ENCODE results near the gene JAG2.

DNA sequence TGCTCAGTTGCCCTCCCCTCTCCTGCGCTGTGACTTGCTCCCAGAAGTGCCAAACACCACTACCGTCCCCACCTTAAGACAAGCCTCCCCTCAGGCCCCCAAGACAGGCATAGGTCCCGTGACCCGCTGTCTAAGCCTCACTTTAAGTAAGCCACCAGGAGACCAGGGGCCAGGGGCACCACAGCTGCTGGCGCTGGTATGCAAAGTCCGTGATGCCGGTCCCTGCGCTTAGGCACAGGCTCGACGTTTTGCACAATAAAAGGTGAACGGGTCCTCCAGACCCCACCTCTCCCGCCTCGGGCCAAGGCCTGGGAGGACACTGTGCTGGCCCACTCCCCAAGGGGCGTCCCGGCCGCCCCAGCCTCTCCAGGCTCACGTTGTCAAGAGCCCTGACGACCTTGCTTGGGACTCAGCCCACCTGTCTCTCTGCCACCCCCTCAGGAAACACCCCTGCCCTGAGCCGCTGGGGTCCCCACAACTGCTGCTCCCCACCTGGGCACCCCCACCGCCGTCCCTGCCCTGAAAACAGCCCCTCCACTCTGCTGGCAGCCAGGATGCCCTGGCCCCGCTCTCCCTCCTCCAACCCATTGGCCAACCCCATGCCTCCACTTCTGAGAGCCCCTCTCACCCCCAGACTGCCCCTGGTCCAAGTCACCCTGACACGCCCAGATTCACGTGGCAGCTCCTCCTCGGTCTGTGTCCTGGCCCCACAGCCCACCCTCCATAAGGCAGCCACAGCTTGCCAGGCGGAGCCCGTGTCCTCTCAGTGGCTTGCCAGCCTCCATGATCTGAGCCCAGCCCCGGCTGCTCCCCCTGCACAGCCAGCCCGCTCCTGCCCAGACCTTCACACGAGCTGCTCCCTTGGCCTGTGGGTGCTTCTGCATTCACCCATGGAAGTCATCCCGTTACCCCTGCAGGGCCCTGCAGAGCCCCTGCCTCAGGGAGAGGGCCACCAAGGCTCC is 11.9 kb downstream of the JAG2 start:
- TF ChIP-seq, protein P1, sequence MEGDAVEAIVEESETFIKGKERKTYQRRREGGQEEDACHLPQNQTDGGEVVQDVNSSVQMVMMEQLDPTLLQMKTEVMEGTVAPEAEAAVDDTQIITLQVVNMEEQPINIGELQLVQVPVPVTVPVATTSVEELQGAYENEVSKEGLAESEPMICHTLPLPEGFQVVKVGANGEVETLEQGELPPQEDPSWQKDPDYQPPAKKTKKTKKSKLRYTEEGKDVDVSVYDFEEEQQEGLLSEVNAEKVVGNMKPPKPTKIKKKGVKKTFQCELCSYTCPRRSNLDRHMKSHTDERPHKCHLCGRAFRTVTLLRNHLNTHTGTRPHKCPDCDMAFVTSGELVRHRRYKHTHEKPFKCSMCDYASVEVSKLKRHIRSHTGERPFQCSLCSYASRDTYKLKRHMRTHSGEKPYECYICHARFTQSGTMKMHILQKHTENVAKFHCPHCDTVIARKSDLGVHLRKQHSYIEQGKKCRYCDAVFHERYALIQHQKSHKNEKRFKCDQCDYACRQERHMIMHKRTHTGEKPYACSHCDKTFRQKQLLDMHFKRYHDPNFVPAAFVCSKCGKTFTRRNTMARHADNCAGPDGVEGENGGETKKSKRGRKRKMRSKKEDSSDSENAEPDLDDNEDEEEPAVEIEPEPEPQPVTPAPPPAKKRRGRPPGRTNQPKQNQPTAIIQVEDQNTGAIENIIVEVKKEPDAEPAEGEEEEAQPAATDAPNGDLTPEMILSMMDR (IDR thresholded peaks at IDR 0.05), result no peak
- TF ChIP-seq POLR2A (IDR thresholded peaks at IDR 0.05), result no peak
